Muscle layer of duodenum (tissue), 2 donors: Measurements from ENCODE around the gene ADAMTS17.
"Not testable (repeated sequence)": the region's sequence is repeated elsewhere in the genome, so short reads cannot be mapped to it uniquely, and the experiment has no call there.

ENCODE experiments used
- H3K27ac ChIP-seq: one replicate; pipeline ENCODE4 v1.7.0; 2013; ENCODE audit warnings: mild to moderate bottlenecking, low read length
- H3K27me3 ChIP-seq: one replicate; pipeline ENCODE4 v1.7.0; 2013; ENCODE audit warnings: low read depth, mild to moderate bottlenecking, control low read depth, low read length
- H3K36me3 ChIP-seq, 2 donors: one replicate each; pipeline ENCODE4 v1.7.0; 2013; ENCODE audit warnings: low read length in 2 of 2, control low read depth in 1 of 2, mild to moderate bottlenecking in 1 of 2; ENCODE audit not compliant: insufficient read depth in 2 of 2, control insufficient read depth in 1 of 2
- H3K4me1 ChIP-seq, 2 donors: one replicate each; pipeline ENCODE4 v1.7.0; 2013; ENCODE audit warnings: low read length in 2 of 2, mild to moderate bottlenecking in 2 of 2, control low read depth in 1 of 2, moderate library complexity in 1 of 2; ENCODE audit not compliant: insufficient read depth in 2 of 2, control insufficient read depth in 1 of 2
- H3K4me3 ChIP-seq, 2 donors: one replicate each; pipeline ENCODE4 v1.7.0; 2013; ENCODE audit warnings: low read length in 2 of 2, low read depth in 1 of 2, mild to moderate bottlenecking in 1 of 2
- H3K9me3 ChIP-seq, 2 donors: one replicate each; pipeline ENCODE4 v1.7.0; 2013; ENCODE audit warnings: low read length in 2 of 2, control low read depth in 1 of 2, mild to moderate bottlenecking in 1 of 2; ENCODE audit not compliant: control insufficient read depth in 1 of 2
- donor health status: healthy.

ADAMTS17 gene

DNA sequence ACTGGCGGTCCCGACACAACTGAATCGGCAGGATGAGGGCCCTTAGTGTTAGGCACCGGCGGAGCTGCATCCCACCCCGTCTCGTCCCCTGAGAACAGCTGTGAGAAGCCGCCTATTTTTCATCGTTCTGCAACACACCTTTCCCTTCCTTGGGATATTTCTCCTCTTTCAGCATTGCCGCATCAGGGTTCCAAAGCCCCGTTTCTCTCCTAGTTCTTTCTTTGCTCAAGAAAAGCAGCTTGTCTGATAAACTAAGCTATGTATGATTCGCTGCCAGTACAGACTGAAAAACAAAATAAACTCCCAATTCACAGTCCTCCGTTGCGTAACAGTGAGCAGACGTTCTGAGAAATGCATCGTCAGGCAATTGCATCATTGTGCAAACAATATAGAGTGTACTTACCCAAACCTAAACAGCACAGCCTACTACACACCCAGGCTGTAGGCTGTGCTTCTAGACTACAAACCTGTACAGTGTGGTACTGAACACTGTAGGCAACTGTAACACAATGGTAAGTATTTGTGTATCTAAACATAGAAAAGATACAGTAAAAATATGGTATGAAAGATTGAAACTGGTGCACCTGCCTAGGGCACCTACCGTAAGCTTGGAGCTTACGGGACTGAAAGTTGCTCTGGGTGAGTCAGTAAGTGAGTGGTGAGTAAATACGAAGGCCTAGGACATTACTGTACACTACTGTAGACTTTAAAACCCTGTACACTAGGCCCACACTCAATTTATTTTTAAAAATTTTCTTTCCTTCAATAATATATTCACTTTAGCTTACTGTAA lies 8.9 kb upstream of the ADAMTS17 start:
- Histone ChIP-seq H3K4me1 (no peaks in the 10 kb centered on the region), H3K9me3 (no peaks in the 10 kb centered on the region), H3K36me3 (no peaks in the 10 kb centered on the region), H3K27me3 (no peaks in the 10 kb centered on the region), H3K4me3 (peak overlapping the region; percentile 85), H3K27ac (peak overlapping the region; percentile 94)

DNA sequence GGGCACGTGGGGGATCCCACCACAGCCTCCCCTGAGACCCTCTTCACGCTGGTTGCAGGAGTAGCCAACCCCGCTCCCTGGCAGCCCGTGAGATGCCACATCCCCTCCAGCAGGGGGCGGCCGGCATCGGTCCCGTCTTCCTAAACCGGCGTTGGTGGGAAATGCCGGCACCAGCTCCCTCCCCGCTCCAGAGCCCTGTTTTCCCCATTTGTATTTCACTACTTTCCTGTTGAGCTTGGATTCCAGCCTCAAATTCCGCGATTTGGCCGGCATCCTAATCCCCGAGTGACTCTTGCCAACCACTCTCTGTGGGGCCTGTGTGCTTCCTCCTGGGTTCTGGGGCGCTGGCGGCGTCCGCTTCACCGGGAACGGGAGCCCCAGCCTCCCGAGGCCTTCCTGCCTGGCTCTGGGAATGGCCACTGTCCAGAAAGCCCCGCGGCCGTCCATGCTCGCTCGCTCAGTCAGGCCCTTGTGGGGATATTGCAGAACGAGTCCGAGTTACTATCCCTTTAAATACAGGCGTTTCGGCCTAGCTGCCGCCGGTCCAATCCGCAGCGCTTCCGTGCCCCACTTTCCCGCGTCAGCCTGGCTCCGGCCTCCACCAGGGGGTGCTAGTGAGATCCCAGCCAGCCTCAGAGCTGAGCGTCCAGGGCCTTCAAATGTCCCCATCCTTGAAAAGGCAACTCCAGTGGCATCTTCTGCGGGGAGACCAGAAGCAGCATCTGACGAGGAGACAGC lies 8.1 kb upstream of the ADAMTS17 start:
- Histone ChIP-seq H3K4me1 (no peaks in the 10 kb centered on the region), H3K27ac (peak overlapping the region; percentile 94), H3K27me3 (no peaks in the 10 kb centered on the region), H3K4me3 (peak overlapping the region; percentile 85), H3K36me3 (no peaks in the 10 kb centered on the region), H3K9me3 (no peaks in the 10 kb centered on the region)

DNA sequence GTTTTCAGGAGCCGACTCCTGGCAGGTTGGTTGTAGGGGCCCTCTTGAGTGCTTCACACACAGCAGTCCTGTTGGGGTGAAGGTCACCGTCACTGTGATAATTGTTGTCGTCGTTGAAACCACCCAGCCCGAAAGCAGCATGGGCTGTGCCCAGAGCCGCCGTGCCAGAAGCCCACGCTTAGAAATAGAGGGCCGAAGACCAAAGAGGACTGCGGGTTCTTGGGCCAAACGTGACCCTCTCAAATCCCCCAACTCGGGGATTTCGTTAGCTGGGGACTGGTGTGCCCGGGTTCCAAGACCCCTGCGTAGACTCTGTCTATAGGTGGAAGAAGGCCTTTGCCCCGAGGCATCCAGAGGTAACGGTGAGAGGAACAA lies 7.5 kb upstream of the ADAMTS17 start:
- H3K27me3 ChIP-seq = no peaks in the 10 kb centered on the region
- no peaks in the 10 kb centered on the region for H3K4me1 ChIP-seq
- peak overlapping the region in 1 of 2 donors; percentile 85 for H3K4me3 ChIP-seq
- no peaks in the 10 kb centered on the region for H3K36me3 ChIP-seq
- peak overlapping the region; percentile 94 for H3K27ac ChIP-seq
- H3K9me3 ChIP-seq = no peaks in the 10 kb centered on the region

DNA sequence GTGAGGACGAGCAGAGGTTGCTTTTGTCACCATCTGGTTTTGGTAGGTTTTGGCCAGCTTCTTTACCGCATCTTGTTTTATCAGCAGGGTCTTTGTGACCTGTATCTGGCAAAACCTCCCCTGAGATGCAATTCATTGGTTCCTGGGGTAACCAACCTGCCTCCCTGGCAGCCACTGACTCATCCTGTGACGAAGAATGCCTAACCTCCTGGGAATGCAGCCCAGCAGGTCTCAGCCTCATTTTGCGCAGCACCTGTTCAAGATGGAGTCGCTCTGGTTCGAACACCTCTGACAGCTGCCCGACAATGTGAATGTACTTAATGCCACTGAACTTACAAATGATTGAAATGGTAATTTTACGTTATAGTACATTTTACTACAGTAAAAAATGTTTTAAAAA lies 6.8 kb upstream of the ADAMTS17 start:
- H3K4me3 ChIP-seq = no peak overlapping the region
- no peak overlapping the region for H3K27ac ChIP-seq
- H3K36me3 ChIP-seq = no peaks in the 10 kb centered on the region
- no peaks in the 10 kb centered on the region for H3K4me1 ChIP-seq
- H3K27me3 ChIP-seq = no peaks in the 10 kb centered on the region
- no peaks in the 10 kb centered on the region for H3K9me3 ChIP-seq

DNA sequence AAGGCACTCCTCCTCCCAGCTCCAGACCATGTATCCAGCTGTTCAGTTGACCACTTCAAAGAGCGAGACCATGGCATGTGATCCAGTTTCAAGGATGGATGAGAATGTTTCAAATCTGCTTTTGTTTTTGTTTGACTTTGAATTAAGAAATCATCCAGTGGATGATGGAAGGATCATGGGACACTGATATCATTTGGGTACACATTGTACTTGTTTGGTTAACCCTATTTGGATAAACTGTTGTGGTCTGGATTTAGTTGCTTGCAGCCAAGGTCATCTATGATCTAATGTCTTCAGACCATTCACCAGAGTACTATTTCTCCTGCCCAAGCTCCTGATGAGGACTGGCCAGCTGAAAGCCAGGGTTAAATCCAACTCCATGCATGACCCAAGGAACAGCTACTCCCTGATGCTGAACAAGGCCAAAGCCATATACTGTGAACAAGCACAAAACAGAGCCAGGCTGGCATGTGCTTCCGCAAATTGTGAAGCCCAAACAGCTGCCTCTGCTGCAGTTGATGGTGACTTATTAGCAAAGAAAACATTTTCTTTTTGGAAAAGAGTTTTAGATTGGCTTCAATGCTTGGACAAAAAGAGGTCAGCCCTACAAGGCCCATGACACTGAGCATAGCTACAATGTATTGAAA lies 5.2 kb upstream of the ADAMTS17 start:
- H3K4me1 ChIP-seq = peaks cover 0 to 3% of the 10 kb centered on the region in 2 donors
- H3K4me3 ChIP-seq = no peak overlapping the region
- no peaks in the 10 kb centered on the region for H3K27me3 ChIP-seq
- no peak overlapping the region for H3K27ac ChIP-seq
- H3K36me3 ChIP-seq = no peaks in the 10 kb centered on the region
- no peaks in the 10 kb centered on the region for H3K9me3 ChIP-seq

DNA sequence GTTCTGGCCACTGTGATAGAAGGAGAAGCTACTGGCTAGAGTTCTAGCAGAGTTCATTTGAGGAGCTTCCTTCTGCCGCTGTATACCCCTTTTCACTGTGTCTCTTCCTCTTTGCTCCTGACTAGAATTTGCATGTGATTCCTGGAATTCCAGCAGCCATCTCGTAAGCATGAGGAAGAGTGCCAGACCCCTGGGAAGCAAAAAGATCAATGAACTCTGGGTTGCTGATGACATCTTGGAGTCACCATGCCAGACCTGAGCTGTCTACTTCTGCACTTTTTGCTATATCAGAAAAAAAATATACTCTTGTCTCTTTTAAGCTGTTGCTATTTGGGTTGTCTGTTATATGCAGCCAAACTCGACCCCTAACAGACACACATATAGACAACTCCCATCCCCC lies 3.7 kb upstream of the ADAMTS17 start:
- Histone ChIP-seq H3K27ac (no peak overlapping the region), H3K36me3 (no peaks in the 10 kb centered on the region), H3K27me3 (peaks cover 1% of the 10 kb centered on the region), H3K4me1 (peaks cover 0 to 9% of the 10 kb centered on the region in 2 donors), H3K4me3 (no peak overlapping the region), H3K9me3 (no peaks in the 10 kb centered on the region)

DNA sequence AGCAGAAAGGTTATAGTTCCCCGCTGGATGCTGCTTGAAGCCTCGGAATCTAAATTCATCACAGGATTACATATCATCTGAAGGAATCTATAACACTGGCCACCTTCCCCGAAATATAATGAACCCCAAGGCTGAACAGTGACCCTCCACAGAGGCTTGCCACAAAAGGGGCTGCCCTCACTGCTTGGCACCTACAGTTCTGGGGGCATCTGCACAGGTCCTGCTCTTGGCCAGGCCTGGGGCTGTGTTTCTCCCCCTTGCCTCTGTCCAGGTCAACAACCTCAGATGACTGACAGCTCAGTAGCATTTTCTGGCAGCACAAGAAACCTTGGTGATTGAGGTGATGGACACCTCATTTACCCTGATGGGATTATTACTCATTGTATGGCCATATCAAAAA lies 1.5 kb upstream of the ADAMTS17 start:
- Histone ChIP-seq H3K27me3 (peaks cover 4% of the 10 kb centered on the region), H3K9me3 (no peaks in the 10 kb centered on the region), H3K27ac (no peak overlapping the region), H3K4me3 (no peak overlapping the region), H3K4me1 (peaks cover 0 to 13% of the 10 kb centered on the region in 2 donors), H3K36me3 (no peaks in the 10 kb centered on the region)

DNA sequence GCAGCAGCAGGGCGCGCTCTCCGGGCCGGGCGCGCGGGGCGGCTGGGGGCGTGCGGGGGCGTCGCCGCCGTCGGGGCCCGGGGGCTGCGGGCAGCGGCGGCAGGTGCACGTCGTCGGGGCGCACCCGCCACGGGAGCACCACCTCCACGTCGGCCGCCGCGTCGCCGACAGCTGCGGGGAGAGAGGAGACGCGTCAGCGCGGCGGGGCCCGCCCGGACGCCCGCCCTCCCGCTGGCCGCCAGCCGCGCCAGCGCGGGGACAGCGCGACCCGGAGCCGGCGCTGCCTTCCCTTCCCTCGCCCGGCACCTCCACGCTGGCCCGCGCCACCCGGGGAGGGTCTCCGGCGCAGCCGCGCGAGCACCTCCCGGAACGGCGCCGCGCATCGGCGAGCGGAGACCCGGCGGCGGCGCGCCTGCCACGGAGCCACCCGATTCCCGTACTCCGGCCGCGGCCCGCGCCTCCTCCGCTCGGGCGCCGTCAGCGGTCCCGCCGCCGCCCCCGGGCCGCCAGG lies 481 bp downstream of the ADAMTS17 start:
- H3K27ac ChIP-seq = no peak overlapping the region
- H3K9me3 ChIP-seq = no peaks in the 10 kb centered on the region
- peaks cover 4% of the 10 kb centered on the region for H3K27me3 ChIP-seq
- peaks cover 0 to 15% of the 10 kb centered on the region in 2 donors for H3K4me1 ChIP-seq
- H3K36me3 ChIP-seq = no peaks in the 10 kb centered on the region
- H3K4me3 ChIP-seq = peak overlapping the region; percentile 39 to 72

DNA sequence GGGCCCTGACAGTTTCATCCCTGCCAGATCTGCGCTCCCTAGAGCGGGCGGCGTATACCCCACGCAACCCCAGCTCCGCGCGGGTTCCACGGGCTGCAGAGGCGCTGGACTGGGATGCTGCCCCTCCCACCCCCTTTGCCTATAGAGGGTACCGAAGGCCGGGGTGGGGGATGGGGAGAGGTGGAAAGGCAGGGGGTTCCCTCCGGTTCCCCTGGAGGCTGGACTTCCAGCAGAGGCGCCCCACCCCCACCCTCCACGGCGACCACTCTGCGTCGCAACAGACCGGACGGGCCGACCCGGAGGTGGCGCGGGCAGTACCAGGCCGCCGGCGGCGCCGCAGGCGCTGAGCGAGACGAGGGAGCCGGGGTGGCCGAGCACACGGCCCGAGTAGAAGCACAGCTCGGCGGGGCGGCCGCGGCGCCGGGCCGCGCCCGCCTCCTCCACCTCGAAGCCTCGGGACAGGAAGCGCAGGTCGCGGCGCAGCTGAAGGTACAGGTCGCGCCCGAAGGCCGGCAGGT lies 995 bp downstream of the ADAMTS17 start:
- peaks cover 4% of the 10 kb centered on the region for H3K27me3 ChIP-seq
- no peaks in the 10 kb centered on the region for H3K9me3 ChIP-seq
- peak overlapping the region in 1 of 2 donors; percentile 54 for H3K4me3 ChIP-seq
- no peak overlapping the region for H3K27ac ChIP-seq
- H3K36me3 ChIP-seq = no peaks in the 10 kb centered on the region
- peaks cover 0 to 20% of the 10 kb centered on the region in 2 donors for H3K4me1 ChIP-seq

DNA sequence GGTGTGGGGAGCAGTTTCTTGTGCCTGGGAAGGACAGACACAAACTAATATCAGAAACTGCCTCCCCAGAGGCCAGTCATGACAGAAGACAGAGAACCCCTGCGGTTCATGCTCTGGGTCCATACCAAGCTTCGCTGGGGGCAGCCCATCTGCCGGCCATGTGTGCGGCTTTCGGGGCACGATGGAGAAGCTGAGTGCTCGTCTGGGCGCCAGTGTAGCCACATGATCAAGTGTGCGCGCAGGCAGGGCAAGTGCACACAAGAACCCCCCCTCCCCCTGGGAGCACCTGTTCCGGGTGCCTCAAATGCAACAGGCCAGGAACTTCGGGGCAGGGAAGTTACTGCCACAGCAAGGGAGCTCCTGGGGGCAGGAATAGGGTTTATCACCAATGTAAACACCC lies 1.8 kb downstream of the ADAMTS17 start:
- no peak overlapping the region for H3K4me3 ChIP-seq
- H3K27me3 ChIP-seq = peaks cover 4% of the 10 kb centered on the region
- no peak overlapping the region for H3K27ac ChIP-seq
- peaks cover 0 to 22% of the 10 kb centered on the region in 2 donors for H3K4me1 ChIP-seq
- H3K36me3 ChIP-seq = no peaks in the 10 kb centered on the region
- no peaks in the 10 kb centered on the region for H3K9me3 ChIP-seq

DNA sequence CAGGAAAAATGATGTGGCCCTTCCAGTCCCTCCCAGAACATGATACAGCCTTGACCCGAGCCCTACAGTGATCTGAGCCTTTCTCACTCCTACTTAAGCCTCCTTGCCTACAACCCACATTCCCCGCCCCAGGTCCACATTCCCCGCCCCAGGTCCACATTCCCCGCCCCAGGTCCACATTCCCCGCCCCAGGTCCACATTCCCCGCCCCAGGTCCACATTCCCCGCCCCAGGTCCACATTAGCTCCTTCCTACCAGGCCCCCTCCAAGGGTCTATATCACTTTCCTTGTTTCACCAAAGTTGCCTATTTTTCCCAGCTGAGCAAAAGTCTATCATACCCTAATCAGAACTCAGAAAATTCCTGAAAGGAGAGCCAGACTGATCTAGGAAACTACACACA lies 2.3 kb downstream of the ADAMTS17 start:
- not testable (repeated sequence) for H3K4me3 ChIP-seq, H3K36me3 ChIP-seq, H3K27ac ChIP-seq, H3K27me3 ChIP-seq, H3K9me3 ChIP-seq
- peaks cover 0 to 22% of the 10 kb centered on the region in 2 donors for H3K4me1 ChIP-seq
